ENCODE results near the gene DGKZ.

DGKZ gene

GRCh38 chr11:46343520-46343919, 3.7 kb upstream of the DGKZ start:
- Histone ChIP-seq H3K4me2 (ENCODE audit: low read length) (no peak overlapping the region), H3K27ac (ENCODE audit: low read length) (no peak overlapping the region)
- TF ChIP-seq CTCF (IDR thresholded peaks at IDR 0.05; ENCODE audit: low read depth, low read length) (no peak), EZH2phosphoT487 (IDR thresholded peaks at IDR 0.05; ENCODE audit: low read depth) (no peak)

DNA sequence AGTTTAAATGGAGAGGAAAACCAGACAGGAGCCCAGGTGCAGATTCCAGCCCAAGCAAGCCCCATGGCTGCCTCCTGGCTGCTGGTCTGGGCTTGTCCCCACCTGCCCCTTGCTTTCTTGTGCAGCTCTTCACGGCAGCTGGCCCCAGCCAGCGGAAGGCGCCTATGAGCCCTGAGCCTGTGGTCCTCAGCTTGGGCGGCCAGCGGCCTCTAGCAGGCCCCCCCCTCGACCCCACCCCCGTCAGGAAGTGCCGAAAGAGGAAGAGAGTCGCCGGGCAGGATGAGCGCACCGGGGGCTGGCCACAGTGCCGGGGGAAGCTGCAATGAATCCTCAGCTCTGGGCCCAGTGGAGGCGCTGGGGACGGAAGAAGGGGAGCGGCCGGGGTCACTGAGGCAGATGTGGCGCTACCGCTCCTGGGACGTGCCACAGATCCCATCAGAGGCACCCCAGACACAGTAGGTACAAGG, 2.1 kb upstream of the DGKZ start:
- H3K4me3 ChIP-seq (ENCODE audit: low read length) = peak overlapping the region; percentile 89
- TF ChIP-seq CTCF (IDR thresholded peaks at IDR 0.05; ENCODE audit: low read depth, low read length) (no peak), EZH2phosphoT487 (IDR thresholded peaks at IDR 0.05; ENCODE audit: low read depth) (no peak)
- peaks cover 25% of the 10 kb centered on the region for H3K79me2 ChIP-seq (ENCODE audit: low read length)
- H3K4me2 ChIP-seq (ENCODE audit: low read length) = peak overlapping the region; percentile 85
- peak overlapping the region; percentile 77 for H3K9ac ChIP-seq (ENCODE audit: low read length)
- peaks cover 6% of the 10 kb centered on the region; the same call in 1 of the 2 replicates for H4K20me1 ChIP-seq (ENCODE audit: insufficient read depth, low read length)
- peak overlapping the region; percentile 76 for H2AFZ ChIP-seq (ENCODE audit: low read depth, low read length)
- H3K36me3 ChIP-seq (replicated peaks; ENCODE audit: low read depth, low read length) = peaks cover 3% of the 10 kb centered on the region
- no peaks in the 10 kb centered on the region for H3K9me3 ChIP-seq (ENCODE audit: insufficient read depth, low read length)
- no peak overlapping the region for H3K27ac ChIP-seq (ENCODE audit: low read length)
- peaks cover 19% of the 10 kb centered on the region for H3K27me3 ChIP-seq (ENCODE audit: low read depth, low read length)
- H3K4me1 ChIP-seq (ENCODE audit: low read length) = peaks cover 34% of the 10 kb centered on the region

More at GRCh38 chr11:46343520-46343919, 3.7 kb upstream of the DGKZ start:
- Histone ChIP-seq H4K20me1 (ENCODE audit: insufficient read depth, low read length) (peaks cover 5% of the 10 kb centered on the region; the same call in 1 of the 2 replicates), H3K4me3 (ENCODE audit: low read length) (no peak overlapping the region), H3K9ac (ENCODE audit: low read length) (no peak overlapping the region), H3K36me3 (replicated peaks; ENCODE audit: low read depth, low read length) (no peaks in the 10 kb centered on the region), H3K4me1 (ENCODE audit: low read length) (peaks cover 26% of the 10 kb centered on the region), H3K79me2 (ENCODE audit: low read length) (peaks cover 10% of the 10 kb centered on the region), H3K9me3 (ENCODE audit: insufficient read depth, low read length) (no peaks in the 10 kb centered on the region), H3K27me3 (ENCODE audit: low read depth, low read length) (peaks cover 19% of the 10 kb centered on the region), H2AFZ (ENCODE audit: low read depth, low read length) (no peak overlapping the region)

DNA sequence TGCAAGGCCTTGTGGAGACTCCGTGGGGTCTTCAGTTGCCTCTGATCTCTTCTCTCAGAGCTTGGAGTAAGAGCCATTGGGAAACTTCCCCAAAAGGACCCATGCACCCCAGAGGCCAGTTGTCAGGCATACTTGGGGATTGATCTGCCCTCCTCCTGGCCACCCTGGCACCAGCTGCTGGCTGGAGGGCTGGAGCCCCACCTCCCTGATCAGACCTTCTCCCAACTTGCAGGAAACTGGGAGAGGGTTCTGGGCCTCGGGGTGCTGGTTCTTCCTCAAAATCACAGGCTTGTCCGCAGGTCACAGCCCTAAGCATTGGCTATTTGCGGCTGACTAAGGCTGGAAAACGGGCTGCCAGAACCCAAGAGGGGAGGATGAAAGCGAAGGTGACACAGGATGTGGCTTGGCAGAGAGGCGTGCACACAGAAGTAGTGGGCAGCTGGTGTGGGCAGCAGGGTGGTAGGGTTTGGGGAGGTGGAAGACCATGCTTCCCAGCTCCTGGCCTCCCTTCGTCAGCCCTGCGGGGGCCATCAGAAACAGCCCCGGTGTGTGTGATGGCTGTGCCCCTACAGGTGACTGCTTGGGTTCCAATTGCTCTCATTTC, 1.3 kb upstream of the DGKZ start:
- TF ChIP-seq CTCF (IDR thresholded peaks at IDR 0.05; ENCODE audit: low read depth, low read length) (no peak), EZH2phosphoT487 (IDR thresholded peaks at IDR 0.05; ENCODE audit: low read depth) (no peak)
- Histone ChIP-seq H3K4me1 (ENCODE audit: low read length) (peaks cover 34% of the 10 kb centered on the region), H3K4me2 (ENCODE audit: low read length) (peak overlapping the region; percentile 85), H3K79me2 (ENCODE audit: low read length) (peaks cover 31% of the 10 kb centered on the region), H4K20me1 (ENCODE audit: insufficient read depth, low read length) (peaks cover 6% of the 10 kb centered on the region; the same call in 1 of the 2 replicates), H3K36me3 (replicated peaks; ENCODE audit: low read depth, low read length) (peaks cover 3% of the 10 kb centered on the region), H3K27me3 (ENCODE audit: low read depth, low read length) (peaks cover 19% of the 10 kb centered on the region), H2AFZ (ENCODE audit: low read depth, low read length) (peak overlapping the region; percentile 76; the same call in 1 of the 2 replicates), H3K9me3 (ENCODE audit: insufficient read depth, low read length) (no peaks in the 10 kb centered on the region), H3K9ac (ENCODE audit: low read length) (peak overlapping the region; percentile 77), H3K4me3 (ENCODE audit: low read length) (peak overlapping the region; percentile 89), H3K27ac (ENCODE audit: low read length) (no peak overlapping the region)

DNA sequence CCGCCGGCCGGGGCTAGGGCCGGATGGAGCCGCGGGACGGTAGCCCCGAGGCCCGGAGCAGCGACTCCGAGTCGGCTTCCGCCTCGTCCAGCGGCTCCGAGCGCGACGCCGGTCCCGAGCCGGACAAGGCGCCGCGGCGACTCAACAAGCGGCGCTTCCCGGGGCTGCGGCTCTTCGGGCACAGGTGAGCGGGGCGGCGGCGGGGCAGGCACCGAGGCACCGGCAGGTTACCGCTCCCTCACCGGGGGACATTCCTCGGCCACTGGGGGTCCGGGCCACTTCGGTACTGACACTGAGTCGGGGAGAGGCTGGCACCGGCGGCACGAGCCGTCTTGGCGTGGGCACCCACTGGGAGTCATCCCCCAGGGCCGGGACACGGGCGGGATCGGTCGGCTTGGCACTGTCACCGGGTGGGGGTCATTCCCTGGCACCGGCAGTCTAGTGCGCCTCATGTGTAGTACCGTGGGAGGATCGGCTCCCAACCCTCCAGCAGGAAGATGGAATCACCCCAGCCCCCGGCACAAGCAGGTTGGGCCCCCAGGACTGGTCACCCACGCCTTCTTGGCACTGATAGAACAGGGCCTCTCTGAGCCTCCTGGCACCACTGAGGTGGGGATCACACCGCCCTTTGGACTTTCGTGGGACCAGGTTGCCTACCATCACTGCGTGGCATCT, 511 bp downstream of the DGKZ start:
- Histone ChIP-seq H3K27ac (ENCODE audit: low read length) (no peak overlapping the region), H3K9ac (ENCODE audit: low read length) (peak overlapping the region; percentile 68), H3K4me2 (ENCODE audit: low read length) (peak overlapping the region; percentile 100), H2AFZ (ENCODE audit: low read depth, low read length) (no peak overlapping the region), H4K20me1 (ENCODE audit: insufficient read depth, low read length) (peaks cover 6% of the 10 kb centered on the region; the same call in 1 of the 2 replicates), H3K79me2 (ENCODE audit: low read length) (peaks cover 49% of the 10 kb centered on the region), H3K27me3 (ENCODE audit: low read depth, low read length) (peaks cover 15% of the 10 kb centered on the region; the same call in 1 of the 2 replicates), H3K36me3 (replicated peaks; ENCODE audit: low read depth, low read length) (peaks cover 3% of the 10 kb centered on the region), H3K4me3 (ENCODE audit: low read length) (peak overlapping the region; percentile 82), H3K4me1 (ENCODE audit: low read length) (peaks cover 34% of the 10 kb centered on the region), H3K9me3 (ENCODE audit: insufficient read depth, low read length) (no peaks in the 10 kb centered on the region)
- no peak for TF ChIP-seq CTCF (IDR thresholded peaks at IDR 0.05; ENCODE audit: low read depth, low read length)
- no peak for TF ChIP-seq EZH2phosphoT487 (IDR thresholded peaks at IDR 0.05; ENCODE audit: low read depth)

All from OCI-LY3 (cell line).